Tibial nerve (tissue), 4 donors: Measurements from ENCODE around the gene PPIH. TPM values are rescaled to one million over a fixed set of nuclear protein-coding genes. Genes with fewer than 3 reads are reported as not detected.

Experiments used
- DNase-seq, 2 donors: peaks; one replicate each; pipeline ENCODE4 v3.0.0-alpha.2; 2019; ENCODE audit warnings: low spot score in 2 of 2
- H3K27ac ChIP-seq, 4 donors: fragments of 200-600 bp; sonication (generic) in 3 of 4; one replicate each; pipeline ENCODE4 v1.5.1; 2017 to 2019; ENCODE audit warnings: mild to moderate bottlenecking in 1 of 4
- H3K27me3 ChIP-seq, 2 donors: fragments of 200-600 bp; sonication (generic) in 1 of 2; one replicate each; pipeline versions ENCODE4 v1.5.1 to v1.6.0; 2017 to 2019
- H3K36me3 ChIP-seq, 3 donors: fragments of 200-600 bp; sonication (generic); one replicate each; pipeline ENCODE4 v1.5.1; 2018 to 2019
- H3K4me1 ChIP-seq, 4 donors: fragments of 200-600 bp; sonication (generic) in 3 of 4; one replicate each; pipeline ENCODE4 v1.5.1; 2017 to 2019
- H3K4me3 ChIP-seq, 4 donors: fragments of 200-600 bp; sonication (generic) in 3 of 4; one replicate each; pipeline ENCODE4 v1.5.1; 2017 to 2019; ENCODE audit warnings: mild to moderate bottlenecking in 1 of 4, moderate library complexity in 1 of 4
- H3K9me3 ChIP-seq, 4 donors: fragments of 200-600 bp; sonication (generic) in 3 of 4; one replicate each; pipeline ENCODE4 v1.5.1; 2017 to 2019
- EP300 ChIP-seq, 2 donors: sonication (generic); formaldehyde crosslinking; IDR thresholded peaks; one replicate each; pipeline ENCODE4 v1.6.1; 2017; ENCODE audit warnings: antibody characterized with exemption in 2 of 2, mild to moderate bottlenecking in 1 of 2
- POLR2A ChIP-seq, 2 donors: fragments of 450-650 bp; IDR thresholded peaks; one replicate each; pipeline ENCODE4 v1.6.1; 2017; ENCODE audit warnings: antibody characterized with exemption in 2 of 2, mild to moderate bottlenecking in 2 of 2, moderate library complexity in 2 of 2
- WGBS, 2 donors: methylation state at CpG; one replicate each; pipeline ENCODE4 v1.1.5; 2018; 5-methylcytosine and 5-hydroxymethylcytosine counted together
- total RNA-seq, 4 donors: library from RNA; depleted of rRNA; stranded (reverse); fragments of >200 nt; gene quantifications; one replicate each; pipeline ENCODE4 v1.1.0, GENCODE V29; 2016
- TF ChIP-seq, protein P1 (sequence below), 5 experiments: fragments of 200-600 bp in 3 of 5; fragments of 450-650 bp in 2 of 5; sonication (generic) in 3 of 5; IDR thresholded peaks; one replicate each; pipeline ENCODE4 v1.5.1; 2016 to 2019; ENCODE audit warnings: antibody characterized with exemption in 5 of 5, mild to moderate bottlenecking in 3 of 5, moderate library complexity in 2 of 5

Gene PPIH
- total RNA-seq, 4 donors from 2014 or later = 22.4 to 33.6 (median 28.1) TPM

DNA sequence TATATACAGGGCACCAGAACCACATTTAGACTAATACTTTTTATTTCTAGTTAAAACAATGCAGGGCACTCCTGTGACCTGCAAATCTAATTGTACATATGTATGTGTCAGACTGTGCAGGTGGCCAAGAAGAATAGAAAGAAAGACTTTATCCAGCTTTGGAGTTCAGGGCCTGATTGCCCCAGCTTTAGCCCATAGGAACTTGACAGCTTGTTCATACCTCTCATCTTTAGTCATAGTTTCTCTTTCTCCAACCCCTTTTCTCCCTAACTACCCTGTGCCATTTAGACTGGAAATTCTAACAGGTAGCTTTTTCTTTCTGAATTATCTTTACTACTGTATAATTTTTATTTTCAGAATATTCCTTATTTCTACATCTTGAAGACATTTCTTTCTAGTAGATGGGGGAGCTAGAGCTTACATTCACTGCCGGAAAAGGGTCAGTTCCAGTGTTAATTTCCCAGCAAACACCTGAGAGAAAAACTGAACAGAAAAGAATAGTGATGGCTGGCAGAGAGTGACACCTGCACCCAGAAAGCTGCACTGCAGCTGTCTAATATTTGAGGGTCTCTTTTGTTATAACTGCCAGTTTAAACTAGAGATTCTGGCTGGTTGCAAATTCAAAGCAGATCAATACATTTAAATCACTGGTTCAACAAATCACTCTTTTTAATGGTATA lies 32.4 kb downstream of the PPIH start:
- TF ChIP-seq, protein P1, sequence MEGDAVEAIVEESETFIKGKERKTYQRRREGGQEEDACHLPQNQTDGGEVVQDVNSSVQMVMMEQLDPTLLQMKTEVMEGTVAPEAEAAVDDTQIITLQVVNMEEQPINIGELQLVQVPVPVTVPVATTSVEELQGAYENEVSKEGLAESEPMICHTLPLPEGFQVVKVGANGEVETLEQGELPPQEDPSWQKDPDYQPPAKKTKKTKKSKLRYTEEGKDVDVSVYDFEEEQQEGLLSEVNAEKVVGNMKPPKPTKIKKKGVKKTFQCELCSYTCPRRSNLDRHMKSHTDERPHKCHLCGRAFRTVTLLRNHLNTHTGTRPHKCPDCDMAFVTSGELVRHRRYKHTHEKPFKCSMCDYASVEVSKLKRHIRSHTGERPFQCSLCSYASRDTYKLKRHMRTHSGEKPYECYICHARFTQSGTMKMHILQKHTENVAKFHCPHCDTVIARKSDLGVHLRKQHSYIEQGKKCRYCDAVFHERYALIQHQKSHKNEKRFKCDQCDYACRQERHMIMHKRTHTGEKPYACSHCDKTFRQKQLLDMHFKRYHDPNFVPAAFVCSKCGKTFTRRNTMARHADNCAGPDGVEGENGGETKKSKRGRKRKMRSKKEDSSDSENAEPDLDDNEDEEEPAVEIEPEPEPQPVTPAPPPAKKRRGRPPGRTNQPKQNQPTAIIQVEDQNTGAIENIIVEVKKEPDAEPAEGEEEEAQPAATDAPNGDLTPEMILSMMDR (IDR thresholded peaks at IDR 0.05) = no peak
- TF ChIP-seq POLR2A (IDR thresholded peaks at IDR 0.05) = no peak
- no peak for TF ChIP-seq EP300 (IDR thresholded peaks at IDR 0.05)
- H3K4me1 ChIP-seq = peaks cover 0 to 88% (median 35%) of the 10 kb centered on the region in 4 donors
- no peak overlapping the region for H3K4me3 ChIP-seq
- no peaks in the 10 kb centered on the region for H3K9me3 ChIP-seq
- H3K36me3 ChIP-seq = peaks cover 0 to 3% (median 0%) of the 10 kb centered on the region in 3 donors
- 65 to 68% methylated on average over 1 of the region's 1 CpG for WGBS, 2 donors
- H3K27ac ChIP-seq = no peak overlapping the region
- DNase-seq = no peak
- H3K27me3 ChIP-seq = no peaks in the 10 kb centered on the region

DNA sequence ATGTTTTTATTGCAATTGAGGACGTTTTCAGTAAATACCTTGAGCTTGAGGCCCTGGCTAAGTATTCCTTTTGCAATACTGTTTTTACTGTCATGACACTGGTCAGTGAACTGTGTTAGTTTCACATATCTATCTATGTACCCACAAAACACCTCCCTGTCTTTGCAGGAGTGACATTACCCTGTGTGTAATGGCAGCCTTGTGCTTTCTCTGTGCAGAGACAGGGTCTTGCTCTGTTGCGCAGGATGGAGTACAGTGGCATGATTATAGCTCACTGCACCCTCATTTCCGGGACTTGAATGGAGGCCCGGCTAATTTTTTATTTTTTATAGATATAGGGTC lies 32.9 kb downstream of the PPIH start:
- 52 to 58% methylated on average over 4 of the region's 4 CpGs for WGBS, 2 donors
- Histone ChIP-seq H3K9me3 (no peaks in the 10 kb centered on the region), H3K4me3 (no peak overlapping the region), H3K27me3 (no peaks in the 10 kb centered on the region), H3K27ac (no peak overlapping the region), H3K36me3 (peaks cover 0 to 3% (median 0%) of the 10 kb centered on the region in 3 donors), H3K4me1 (peaks cover 0 to 83% (median 29%) of the 10 kb centered on the region in 4 donors)
- DNase-seq = no peak
- TF ChIP-seq POLR2A (IDR thresholded peaks at IDR 0.05) (no peak), EP300 (IDR thresholded peaks at IDR 0.05) (no peak)
- TF ChIP-seq, protein P1 (IDR thresholded peaks at IDR 0.05) = no peak

DNA sequence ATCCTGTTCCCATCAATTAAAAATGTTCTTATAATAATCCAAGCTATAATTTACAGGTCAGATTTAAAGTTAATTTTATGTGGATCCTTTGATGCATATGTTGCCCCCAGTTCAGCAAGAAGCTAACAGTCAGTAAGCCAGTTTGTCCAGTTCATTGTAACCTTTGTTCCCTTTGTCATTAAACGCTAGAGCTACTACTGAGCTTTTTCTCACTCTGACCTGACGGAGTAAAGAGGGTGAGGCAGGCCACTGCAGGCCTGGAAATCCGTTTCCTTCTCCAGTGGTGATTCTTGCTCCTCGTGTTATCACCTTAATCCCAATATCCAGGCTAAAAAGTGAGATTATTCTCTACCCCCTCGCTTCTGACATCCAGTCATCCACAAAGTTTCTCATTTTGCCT lies 34.2 kb downstream of the PPIH start:
- peaks cover 0 to 16% (median 0%) of the 10 kb centered on the region in 3 donors for H3K36me3 ChIP-seq
- no peaks in the 10 kb centered on the region for H3K27me3 ChIP-seq
- H3K27ac ChIP-seq = no peak overlapping the region
- peaks cover 0 to 70% (median 19%) of the 10 kb centered on the region in 4 donors for H3K4me1 ChIP-seq
- no peaks in the 10 kb centered on the region for H3K9me3 ChIP-seq
- TF ChIP-seq, protein P1 (IDR thresholded peaks at IDR 0.05) = no peak
- TF ChIP-seq EP300 (IDR thresholded peaks at IDR 0.05) (no peak), POLR2A (IDR thresholded peaks at IDR 0.05) (no peak)
- H3K4me3 ChIP-seq = no peak overlapping the region
- no peak for DNase-seq
- WGBS, 2 donors = 40 to 62% methylated on average over 5 of the region's 5 CpGs

DNA sequence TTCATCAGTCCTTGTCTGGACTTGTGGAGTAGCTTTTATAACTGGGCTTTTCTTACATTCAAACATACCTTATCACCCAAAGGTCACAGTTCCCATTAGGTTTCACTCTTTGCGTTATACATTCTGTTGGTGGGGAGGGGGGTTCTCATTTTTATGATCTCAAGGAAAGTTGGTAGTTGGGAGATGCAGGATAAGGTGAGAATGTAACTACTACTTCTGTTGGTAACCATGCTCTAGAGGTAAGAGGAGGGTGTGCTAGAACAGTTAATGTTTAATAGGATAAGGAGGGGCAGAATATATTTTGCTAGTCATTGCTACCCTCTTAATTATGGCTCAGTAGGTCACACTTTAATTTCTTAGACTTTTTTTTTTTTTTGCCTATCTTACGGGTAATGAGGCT lies 34.7 kb downstream of the PPIH start:
- 78 to 85% methylated on average over 2 of the region's 2 CpGs for WGBS, 2 donors
- no peak for TF ChIP-seq POLR2A (IDR thresholded peaks at IDR 0.05)
- Histone ChIP-seq H3K36me3 (peaks cover 0 to 20% (median 0%) of the 10 kb centered on the region in 3 donors), H3K4me3 (no peak overlapping the region), H3K27me3 (no peaks in the 10 kb centered on the region), H3K4me1 (peaks cover 0 to 65% (median 19%) of the 10 kb centered on the region in 4 donors), H3K27ac (no peak overlapping the region), H3K9me3 (no peaks in the 10 kb centered on the region)
- no peak for DNase-seq

DNA sequence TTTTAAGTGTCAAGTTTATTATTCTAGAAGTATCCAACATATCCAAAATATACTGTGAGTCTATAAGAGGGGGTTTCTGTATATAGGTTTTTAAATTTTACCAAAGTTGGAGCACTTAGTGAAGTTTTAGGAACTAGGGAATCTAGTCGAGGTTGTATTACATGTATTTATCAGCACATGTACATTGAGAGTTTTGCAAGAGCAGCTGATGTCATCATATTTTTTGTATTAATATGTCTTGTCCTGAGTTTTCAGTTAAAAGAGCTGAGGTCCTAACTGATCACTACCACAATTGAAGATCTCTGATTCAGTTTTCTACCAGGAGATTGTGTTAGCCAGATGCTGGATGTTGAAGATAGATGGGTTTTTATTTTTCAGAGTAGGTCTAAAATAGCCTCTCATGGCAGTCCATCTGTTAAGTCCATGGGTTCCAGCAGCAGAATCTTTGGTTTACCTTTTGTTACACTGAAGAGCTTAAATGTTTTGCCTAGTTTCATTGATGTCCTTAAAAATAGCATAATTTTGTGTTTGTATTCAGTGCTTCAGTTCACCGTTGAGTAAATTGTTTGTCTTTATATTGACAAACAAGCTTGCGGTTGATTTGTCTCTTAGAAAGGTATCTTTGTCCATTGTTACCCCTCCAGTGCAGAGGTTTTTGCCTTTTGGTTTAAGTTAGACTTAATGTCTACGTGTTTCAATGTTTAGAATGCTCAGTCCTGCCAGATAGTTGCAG lies 40.0 kb downstream of the PPIH start:
- Histone ChIP-seq H3K4me3 (no peak overlapping the region), H3K9me3 (no peaks in the 10 kb centered on the region), H3K27me3 (no peaks in the 10 kb centered on the region), H3K27ac (no peak overlapping the region), H3K36me3 (peaks cover 0 to 74% (median 7%) of the 10 kb centered on the region in 3 donors), H3K4me1 (peaks cover 0 to 14% (median 0%) of the 10 kb centered on the region in 4 donors)
- WGBS, 2 donors = 89 to 95% methylated on average over 4 of the region's 4 CpGs
- TF ChIP-seq POLR2A (IDR thresholded peaks at IDR 0.05) = no peak
- no peak for TF ChIP-seq EP300 (IDR thresholded peaks at IDR 0.05)
- TF ChIP-seq, protein P1 (IDR thresholded peaks at IDR 0.05) = no peak
- DNase-seq = no peak
